Breast epithelium (tissue), 4 donors: ENCODE results near the gene PCP4L1. TPM values are rescaled to one million over a fixed set of nuclear protein-coding genes. Genes with fewer than 3 reads are reported as not detected.

Source experiments
- DNase-seq, 2 donors: peaks; one replicate each; pipeline ENCODE4 v3.0.0-alpha.2; 2019; ENCODE audit warnings: low spot score in 2 of 2
- H3K27ac ChIP-seq, 2 donors: fragments of 200-600 bp; sonication (generic) in 1 of 2; one replicate each; pipeline ENCODE4 v1.5.1; 2016 to 2019; ENCODE audit warnings: mild to moderate bottlenecking in 1 of 2
- H3K27me3 ChIP-seq, 2 donors: fragments of 200-600 bp; sonication (generic) in 1 of 2; one replicate each; pipeline versions ENCODE4 v1.5.1 to v1.6.0; 2017 to 2019; ENCODE audit warnings: control low read depth in 1 of 2, mild to moderate bottlenecking in 1 of 2
- H3K36me3 ChIP-seq: fragments of 200-600 bp; one replicate; pipeline ENCODE4 v1.5.1; 2019
- H3K4me1 ChIP-seq, 2 donors: fragments of 200-600 bp; sonication (generic); one replicate each; pipeline ENCODE4 v1.5.1; 2016 to 2019; ENCODE audit warnings: control low read depth in 1 of 2
- H3K4me3 ChIP-seq, 3 donors: fragments of 200-600 bp; sonication (generic); 1 replicate in 2 of 3; 2 replicates in 1 of 3; pipeline ENCODE4 v1.5.1; 2016 to 2019; ENCODE audit warnings: mild to moderate bottlenecking in 3 of 3, moderate library complexity in 2 of 3
- H3K9me3 ChIP-seq, 2 donors: fragments of 200-600 bp; sonication (generic) in 1 of 2; one replicate each; pipeline ENCODE4 v1.5.1; 2016 to 2019; ENCODE audit warnings: control low read depth in 1 of 2
- POLR2A ChIP-seq: fragments of 450-650 bp; IDR thresholded peaks from one replicate; pipeline ENCODE4 v1.6.1; 2016; ENCODE audit warnings: antibody characterized with exemption, mild to moderate bottlenecking, moderate library complexity
- POLR2AphosphoS5 ChIP-seq, 3 donors: sonication (generic); formaldehyde crosslinking; IDR thresholded peaks; one replicate each; pipeline ENCODE4 v1.6.1; 2017; ENCODE audit warnings: antibody characterized with exemption in 3 of 3
- intact Hi-C: fragments of 100-400 bp; cut with DNase I; formaldehyde crosslinking; loops from one replicate; pipeline ENCODE4 v1.15.1; 2023; ENCODE audit warnings: low total_unique reads
- total RNA-seq, 3 donors: library from RNA; depleted of rRNA; stranded (reverse); fragments of >200 nt; gene quantifications; one replicate each; pipeline ENCODE4 v1.1.0, GENCODE V29; 2016
- TF ChIP-seq, protein P1 (sequence below), 3 donors: fragments of 450-650 bp; IDR thresholded peaks; one replicate each; pipeline ENCODE4 v1.5.1; 2016 to 2017; ENCODE audit warnings: antibody characterized with exemption in 3 of 3, mild to moderate bottlenecking in 3 of 3, moderate library complexity in 3 of 3

PCP4L1 gene
- total RNA-seq, 3 donors from 2014 or later, result 0.32 to 2.0 (median 0.73) TPM

DNA sequence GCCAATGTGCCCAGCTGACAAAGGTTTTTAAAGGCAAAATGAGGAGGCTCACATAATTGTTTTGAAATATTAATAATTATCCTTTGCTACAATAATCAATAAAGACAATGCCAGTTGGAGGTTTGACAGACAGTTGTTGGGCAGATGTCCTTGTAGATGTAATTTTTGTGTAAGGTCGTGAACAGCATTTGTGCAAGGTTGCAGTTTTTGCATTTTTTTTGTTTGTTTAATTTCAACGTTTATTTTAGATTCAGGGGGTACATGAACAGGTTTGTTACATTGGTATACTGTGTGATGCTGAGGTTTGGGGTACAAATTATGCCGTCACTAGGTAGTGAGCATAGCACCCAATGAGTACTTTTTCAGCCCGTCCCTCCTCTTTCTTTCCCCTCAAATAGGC is 41.9 kb downstream of the PCP4L1 start:
- H3K27ac ChIP-seq, result no peak overlapping the region
- no peaks in the 10 kb centered on the region for H3K36me3 ChIP-seq
- no peak for DNase-seq
- intact Hi-C loops, result loop anchor here (10.0 kb wide), 1 partner anchor 74 kb away; no protein-coding TSS in a partner anchor
- TF ChIP-seq POLR2A, result no peak
- no peak for TF ChIP-seq POLR2AphosphoS5 (IDR thresholded peaks at IDR 0.05)
- TF ChIP-seq, protein P1, sequence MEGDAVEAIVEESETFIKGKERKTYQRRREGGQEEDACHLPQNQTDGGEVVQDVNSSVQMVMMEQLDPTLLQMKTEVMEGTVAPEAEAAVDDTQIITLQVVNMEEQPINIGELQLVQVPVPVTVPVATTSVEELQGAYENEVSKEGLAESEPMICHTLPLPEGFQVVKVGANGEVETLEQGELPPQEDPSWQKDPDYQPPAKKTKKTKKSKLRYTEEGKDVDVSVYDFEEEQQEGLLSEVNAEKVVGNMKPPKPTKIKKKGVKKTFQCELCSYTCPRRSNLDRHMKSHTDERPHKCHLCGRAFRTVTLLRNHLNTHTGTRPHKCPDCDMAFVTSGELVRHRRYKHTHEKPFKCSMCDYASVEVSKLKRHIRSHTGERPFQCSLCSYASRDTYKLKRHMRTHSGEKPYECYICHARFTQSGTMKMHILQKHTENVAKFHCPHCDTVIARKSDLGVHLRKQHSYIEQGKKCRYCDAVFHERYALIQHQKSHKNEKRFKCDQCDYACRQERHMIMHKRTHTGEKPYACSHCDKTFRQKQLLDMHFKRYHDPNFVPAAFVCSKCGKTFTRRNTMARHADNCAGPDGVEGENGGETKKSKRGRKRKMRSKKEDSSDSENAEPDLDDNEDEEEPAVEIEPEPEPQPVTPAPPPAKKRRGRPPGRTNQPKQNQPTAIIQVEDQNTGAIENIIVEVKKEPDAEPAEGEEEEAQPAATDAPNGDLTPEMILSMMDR (IDR thresholded peaks at IDR 0.05), result no peak
- H3K4me1 ChIP-seq, result peaks cover 2 to 6% of the 10 kb centered on the region in 2 donors
- no peaks in the 10 kb centered on the region for H3K27me3 ChIP-seq
- no peak overlapping the region for H3K4me3 ChIP-seq
- no peaks in the 10 kb centered on the region for H3K9me3 ChIP-seq

DNA sequence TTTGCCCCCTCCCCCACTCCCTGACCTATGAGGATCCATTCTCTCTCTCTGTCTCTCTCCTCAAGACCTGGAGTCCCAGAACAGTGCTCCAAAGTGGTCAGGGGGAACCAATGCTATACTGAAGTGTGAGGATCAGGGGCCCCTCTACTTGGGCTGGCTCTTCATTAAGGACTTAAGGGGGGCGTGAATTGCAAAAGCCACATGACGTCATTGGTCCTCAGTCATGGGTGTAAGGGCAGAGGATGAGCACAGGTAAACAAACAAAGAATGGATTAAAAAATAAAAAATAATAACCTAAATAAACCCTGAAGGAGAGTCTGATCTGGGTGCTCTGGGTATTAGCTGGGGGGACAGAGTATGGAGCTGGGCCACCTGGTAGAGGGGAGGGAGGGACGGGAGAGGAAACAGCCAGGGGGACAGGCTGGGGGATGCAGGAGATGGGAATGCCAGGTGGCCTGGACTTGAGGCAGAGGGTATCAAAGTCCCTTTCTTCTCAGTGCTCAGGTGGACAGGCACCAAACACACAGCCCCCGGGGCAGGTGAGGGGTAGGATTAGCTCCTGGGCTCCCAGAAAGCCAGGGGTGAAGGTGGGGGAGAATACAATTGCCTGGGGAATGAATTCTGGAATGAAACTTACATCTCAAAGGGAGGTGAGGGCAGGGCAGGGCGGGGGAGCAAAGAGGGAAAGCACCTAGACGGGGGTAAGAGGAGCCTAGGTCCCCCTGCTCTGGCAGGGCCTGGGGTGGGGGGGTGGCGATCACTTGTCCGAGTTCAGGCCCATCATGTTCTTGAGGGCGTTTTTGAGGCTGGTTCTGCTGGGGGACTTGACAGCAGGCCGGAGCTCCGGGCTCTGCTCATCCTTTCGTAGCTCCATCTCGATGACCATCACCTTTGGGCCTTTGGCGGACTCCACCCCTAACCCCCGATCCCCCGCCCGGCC is 46.7 kb downstream of the PCP4L1 start:
- Histone ChIP-seq H3K27me3 (no peaks in the 10 kb centered on the region), H3K9me3 (no peaks in the 10 kb centered on the region), H3K27ac (peak overlapping the region; percentile 69 to 80), H3K4me3 (peak overlapping the region; percentile 57 to 88 (median 82)), H3K36me3 (no peaks in the 10 kb centered on the region), H3K4me1 (peaks cover 2 to 6% of the 10 kb centered on the region in 2 donors)
- DNase-seq, result no peak
- intact Hi-C loops, result loop anchor here (10.0 kb wide), 1 partner anchor 70 kb away; no protein-coding TSS in a partner anchor
- TF ChIP-seq POLR2A (no peak), POLR2AphosphoS5 (IDR thresholded peaks at IDR 0.05) (no peak)
- TF ChIP-seq, protein P1 (IDR thresholded peaks at IDR 0.05), result no peak

DNA sequence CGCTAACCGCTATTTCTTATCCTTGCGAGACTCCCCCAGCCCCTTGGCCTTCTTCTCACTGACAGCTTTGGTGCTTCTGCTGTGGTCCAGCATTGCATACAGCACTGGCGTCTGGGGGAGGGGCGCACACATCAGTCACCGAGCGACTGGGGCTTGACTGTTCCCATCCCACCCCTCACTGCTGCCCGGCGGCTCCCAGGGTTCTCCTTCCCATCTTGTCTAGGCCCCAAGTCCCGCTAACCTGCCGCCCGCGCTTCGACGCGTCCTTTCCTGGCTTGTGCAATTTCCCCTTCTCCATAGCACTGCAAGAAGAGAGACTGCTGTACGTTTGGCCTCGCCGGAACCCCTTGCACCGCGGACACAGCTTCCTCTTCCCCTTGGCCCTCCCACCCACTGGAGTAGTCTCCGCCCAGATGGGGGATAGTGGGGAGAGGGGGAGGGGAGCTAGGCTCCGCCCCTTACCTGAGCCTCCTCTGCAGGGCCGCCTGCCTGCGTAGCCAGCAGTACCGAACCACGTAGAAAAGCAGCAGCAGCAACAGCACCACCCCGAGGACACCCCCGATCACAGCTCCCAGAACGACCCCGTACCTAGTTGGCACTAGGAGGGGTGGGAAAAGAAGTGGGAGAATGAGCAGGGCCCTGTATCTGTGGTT is 47.4 kb downstream of the PCP4L1 start:
- Histone ChIP-seq H3K9me3 (no peaks in the 10 kb centered on the region), H3K4me3 (peak overlapping the region; percentile 57 to 88 (median 82)), H3K27me3 (no peaks in the 10 kb centered on the region), H3K27ac (peak overlapping the region; percentile 69 to 80), H3K4me1 (peaks cover 2 to 6% of the 10 kb centered on the region in 2 donors), H3K36me3 (no peaks in the 10 kb centered on the region)
- peak in 2 of 3 donors; percentile 21 to 49 for TF ChIP-seq POLR2AphosphoS5 (IDR thresholded peaks at IDR 0.05)
- TF ChIP-seq, protein P1 (IDR thresholded peaks at IDR 0.05), result no peak
- peak; percentile 74 to 75 for DNase-seq
- intact Hi-C loops, result loop anchor here (10.0 kb wide), 1 partner anchor 69 kb away; no protein-coding TSS in a partner anchor

DNA sequence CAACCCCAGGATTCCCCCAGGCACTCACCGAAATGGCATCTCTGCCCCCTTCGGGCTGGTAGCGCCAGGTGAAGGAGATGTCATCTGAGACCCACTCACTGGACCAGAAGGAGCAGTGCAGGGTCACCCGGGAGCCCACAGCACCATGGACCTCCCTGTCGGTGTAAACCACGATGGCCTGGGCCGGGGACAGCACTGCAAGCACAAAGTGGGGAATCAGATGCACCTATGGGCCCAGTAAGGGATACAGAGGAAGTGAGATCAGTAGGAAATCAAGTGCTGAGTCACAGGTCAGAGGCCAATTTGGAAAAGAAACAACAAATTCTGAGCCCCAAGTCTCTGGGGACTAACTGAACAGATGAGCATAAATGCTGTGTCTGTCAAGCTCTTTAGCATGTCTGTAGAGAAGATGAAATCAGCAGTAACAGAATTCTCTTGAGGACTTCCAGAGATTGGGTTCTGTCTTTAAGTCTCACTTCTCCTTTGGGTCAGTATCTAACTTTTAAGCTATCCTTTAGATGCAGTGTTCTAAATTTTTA is 48.8 kb downstream of the PCP4L1 start:
- H3K27me3 ChIP-seq, result no peaks in the 10 kb centered on the region
- H3K36me3 ChIP-seq, result no peaks in the 10 kb centered on the region
- H3K27ac ChIP-seq, result peak overlapping the region; percentile 29 to 52
- H3K4me3 ChIP-seq, result no peak overlapping the region
- no peak for TF ChIP-seq POLR2AphosphoS5 (IDR thresholded peaks at IDR 0.05)
- no peak for TF ChIP-seq POLR2A
- TF ChIP-seq, protein P1 (IDR thresholded peaks at IDR 0.05), result no peak
- peaks cover 2 to 6% of the 10 kb centered on the region in 2 donors for H3K4me1 ChIP-seq
- no peaks in the 10 kb centered on the region for H3K9me3 ChIP-seq
- intact Hi-C loops, result loop anchor here (10.0 kb wide), 1 partner anchor 68 kb away; no protein-coding TSS in a partner anchor
- no peak for DNase-seq
